ENCODE measurements around the gene FOXO3.
"Not testable (repeated sequence)": the region's sequence is repeated elsewhere in the genome, so short reads cannot be mapped to it uniquely, and the experiment has no call there.

The FOXO3 gene

DNA sequence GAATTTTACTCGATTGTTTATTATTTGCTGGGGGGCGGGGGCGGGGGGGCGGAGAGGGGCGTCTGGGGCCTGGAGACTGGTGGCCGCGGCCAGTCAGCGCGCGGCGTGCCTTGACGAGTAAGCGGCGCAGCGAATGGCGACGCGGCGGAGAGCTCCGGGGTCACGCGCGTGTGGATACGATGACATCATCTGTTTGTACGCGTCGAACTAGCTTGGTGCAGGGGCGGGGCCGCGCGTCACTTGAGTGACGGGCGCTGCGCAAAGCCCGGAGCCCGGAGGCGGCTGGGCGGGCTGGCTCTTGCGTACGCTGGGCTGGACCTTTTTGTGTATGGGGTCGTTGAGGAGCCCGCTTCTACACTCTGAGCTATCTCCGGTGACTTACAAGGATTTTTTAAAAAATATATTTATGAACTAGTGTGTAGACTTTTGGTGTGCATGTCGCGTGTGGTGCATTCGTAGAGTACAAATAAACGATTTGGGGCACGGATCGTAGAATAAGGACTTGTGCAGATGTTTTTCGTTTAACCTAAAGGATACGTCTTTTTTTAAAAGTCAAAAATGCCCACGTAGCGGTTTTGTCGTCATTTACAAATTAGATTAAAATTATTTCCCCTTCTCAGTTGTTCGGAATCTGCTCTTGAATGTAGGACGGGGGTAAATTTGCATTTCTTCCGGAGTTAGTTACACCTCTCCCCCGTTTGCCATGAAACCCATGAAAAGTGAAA is 2.2 kb upstream of the FOXO3 start:
- peak overlapping the region; percentile 96 for H3K4me3 Mint-ChIP-seq
- no peaks in the 10 kb centered on the region for H3K36me3 Mint-ChIP-seq (ENCODE audit: low read depth)
- peak overlapping the region; percentile 99 for H3K27ac Mint-ChIP-seq
- peaks cover 31% of the 10 kb centered on the region for H3K4me1 Mint-ChIP-seq
- H3K9me3 Mint-ChIP-seq = no peaks in the 10 kb centered on the region
- peaks cover 25% of the 10 kb centered on the region for H3K27me3 Mint-ChIP-seq (ENCODE audit: low read depth, poor library complexity)
- TF ChIP-seq, protein P1, sequence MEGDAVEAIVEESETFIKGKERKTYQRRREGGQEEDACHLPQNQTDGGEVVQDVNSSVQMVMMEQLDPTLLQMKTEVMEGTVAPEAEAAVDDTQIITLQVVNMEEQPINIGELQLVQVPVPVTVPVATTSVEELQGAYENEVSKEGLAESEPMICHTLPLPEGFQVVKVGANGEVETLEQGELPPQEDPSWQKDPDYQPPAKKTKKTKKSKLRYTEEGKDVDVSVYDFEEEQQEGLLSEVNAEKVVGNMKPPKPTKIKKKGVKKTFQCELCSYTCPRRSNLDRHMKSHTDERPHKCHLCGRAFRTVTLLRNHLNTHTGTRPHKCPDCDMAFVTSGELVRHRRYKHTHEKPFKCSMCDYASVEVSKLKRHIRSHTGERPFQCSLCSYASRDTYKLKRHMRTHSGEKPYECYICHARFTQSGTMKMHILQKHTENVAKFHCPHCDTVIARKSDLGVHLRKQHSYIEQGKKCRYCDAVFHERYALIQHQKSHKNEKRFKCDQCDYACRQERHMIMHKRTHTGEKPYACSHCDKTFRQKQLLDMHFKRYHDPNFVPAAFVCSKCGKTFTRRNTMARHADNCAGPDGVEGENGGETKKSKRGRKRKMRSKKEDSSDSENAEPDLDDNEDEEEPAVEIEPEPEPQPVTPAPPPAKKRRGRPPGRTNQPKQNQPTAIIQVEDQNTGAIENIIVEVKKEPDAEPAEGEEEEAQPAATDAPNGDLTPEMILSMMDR (IDR thresholded peaks at IDR 0.05) = no peak
- DNase-seq = peak; percentile 97

DNA sequence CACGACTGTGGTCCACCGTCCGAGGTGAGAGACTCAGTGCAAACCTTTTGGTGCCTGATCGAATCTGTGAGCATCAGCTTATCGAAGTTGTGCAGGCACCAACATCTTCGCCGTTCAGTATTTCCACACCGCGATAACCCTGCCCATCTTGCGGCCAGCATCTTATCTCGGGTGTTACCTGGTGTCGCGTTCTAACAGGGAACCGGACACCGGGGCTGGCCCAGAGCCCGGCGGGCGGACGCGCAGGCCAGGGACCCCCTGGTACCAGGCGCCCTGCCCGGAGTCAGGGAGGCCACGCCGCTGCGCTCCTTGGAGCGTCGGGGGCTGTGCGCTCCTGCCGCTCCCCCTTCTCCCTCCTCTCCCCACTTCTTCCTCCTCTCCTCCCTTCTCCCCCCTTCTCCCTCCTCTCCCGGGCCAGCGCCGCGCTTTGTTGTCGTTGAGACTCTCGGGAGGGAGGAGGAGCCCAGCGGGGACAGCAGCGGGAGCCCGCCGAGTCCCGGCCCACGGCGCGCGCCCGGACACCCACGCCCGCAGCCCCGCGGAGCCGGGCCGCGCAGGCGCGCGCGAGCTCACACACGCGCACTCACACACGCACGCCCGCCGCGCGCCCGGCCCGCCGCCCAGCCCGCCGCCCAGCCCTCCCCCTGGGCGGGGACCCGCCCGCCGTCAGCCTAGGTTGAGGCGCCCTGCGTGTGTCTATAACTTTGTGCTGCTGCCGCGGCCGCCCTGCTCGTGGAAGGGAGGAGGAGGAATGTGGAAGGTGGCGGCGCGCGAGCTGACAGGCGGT is 1.4 kb upstream of the FOXO3 start:
- Mint-ChIP-seq H3K4me3 (peak overlapping the region; percentile 96), H3K36me3 (ENCODE audit: low read depth) (no peaks in the 10 kb centered on the region), H3K9me3 (no peaks in the 10 kb centered on the region), H3K27me3 (ENCODE audit: low read depth, poor library complexity) (peaks cover 18% of the 10 kb centered on the region), H3K4me1 (peaks cover 37% of the 10 kb centered on the region), H3K27ac (peak overlapping the region; percentile 99)
- TF ChIP-seq, protein P1 (IDR thresholded peaks at IDR 0.05) = no peak
- DNase-seq = peak; percentile 83

DNA sequence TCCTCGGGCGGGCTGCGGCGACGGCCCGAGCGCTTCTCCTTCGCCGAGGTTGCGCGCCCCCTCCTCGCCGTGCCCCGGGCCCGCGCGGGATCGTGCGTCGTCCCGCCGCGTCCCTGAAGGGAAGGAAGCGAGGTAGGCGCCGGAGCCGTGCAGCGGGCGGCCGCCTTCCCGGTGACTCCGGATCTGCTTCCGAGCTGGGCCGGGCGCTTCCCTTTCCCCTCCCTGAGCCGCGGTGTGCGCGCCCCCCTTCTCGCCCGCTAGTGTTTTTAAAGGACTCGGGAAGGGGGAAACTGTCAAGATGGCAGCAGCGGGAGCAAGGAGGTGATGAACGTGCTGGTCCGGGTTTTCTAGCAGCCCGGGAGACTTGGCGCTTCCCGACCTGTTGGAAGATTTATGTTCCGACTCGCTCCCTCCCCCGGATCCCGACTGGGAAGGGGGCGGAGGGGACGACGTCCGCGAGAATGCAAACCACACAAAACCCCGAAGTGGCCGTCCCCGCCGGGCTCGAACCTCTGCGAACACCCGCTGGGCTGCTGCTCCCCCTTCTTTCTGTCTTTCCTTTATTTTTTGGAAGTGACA is 744 bp upstream of the FOXO3 start:
- H3K27ac Mint-ChIP-seq = peak overlapping the region; percentile 97
- H3K4me3 Mint-ChIP-seq = peak overlapping the region; percentile 87
- peaks cover 13% of the 10 kb centered on the region for H3K27me3 Mint-ChIP-seq (ENCODE audit: low read depth, poor library complexity)
- H3K9me3 Mint-ChIP-seq = no peaks in the 10 kb centered on the region
- TF ChIP-seq, protein P1 (IDR thresholded peaks at IDR 0.05) = no peak
- H3K4me1 Mint-ChIP-seq = peaks cover 44% of the 10 kb centered on the region
- no peaks in the 10 kb centered on the region for H3K36me3 Mint-ChIP-seq (ENCODE audit: low read depth)
- DNase-seq = peak; percentile 81

DNA sequence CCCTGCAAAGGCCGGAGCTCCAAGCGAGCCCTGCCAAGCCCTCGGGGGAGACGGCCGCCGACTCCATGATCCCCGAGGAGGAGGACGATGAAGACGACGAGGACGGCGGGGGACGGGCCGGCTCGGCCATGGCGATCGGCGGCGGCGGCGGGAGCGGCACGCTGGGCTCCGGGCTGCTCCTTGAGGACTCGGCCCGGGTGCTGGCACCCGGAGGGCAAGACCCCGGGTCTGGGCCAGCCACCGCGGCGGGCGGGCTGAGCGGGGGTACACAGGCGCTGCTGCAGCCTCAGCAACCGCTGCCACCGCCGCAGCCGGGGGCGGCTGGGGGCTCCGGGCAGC is 561 bp downstream of the FOXO3 start:
- not testable (repeated sequence) for H3K36me3 Mint-ChIP-seq (ENCODE audit: low read depth); H3K27ac Mint-ChIP-seq; H3K9me3 Mint-ChIP-seq; H3K27me3 Mint-ChIP-seq (ENCODE audit: low read depth, poor library complexity)
- H3K4me3 Mint-ChIP-seq = peak overlapping the region; percentile 95
- peak; percentile 30 for DNase-seq
- H3K4me1 Mint-ChIP-seq = peaks cover 55% of the 10 kb centered on the region

DNA sequence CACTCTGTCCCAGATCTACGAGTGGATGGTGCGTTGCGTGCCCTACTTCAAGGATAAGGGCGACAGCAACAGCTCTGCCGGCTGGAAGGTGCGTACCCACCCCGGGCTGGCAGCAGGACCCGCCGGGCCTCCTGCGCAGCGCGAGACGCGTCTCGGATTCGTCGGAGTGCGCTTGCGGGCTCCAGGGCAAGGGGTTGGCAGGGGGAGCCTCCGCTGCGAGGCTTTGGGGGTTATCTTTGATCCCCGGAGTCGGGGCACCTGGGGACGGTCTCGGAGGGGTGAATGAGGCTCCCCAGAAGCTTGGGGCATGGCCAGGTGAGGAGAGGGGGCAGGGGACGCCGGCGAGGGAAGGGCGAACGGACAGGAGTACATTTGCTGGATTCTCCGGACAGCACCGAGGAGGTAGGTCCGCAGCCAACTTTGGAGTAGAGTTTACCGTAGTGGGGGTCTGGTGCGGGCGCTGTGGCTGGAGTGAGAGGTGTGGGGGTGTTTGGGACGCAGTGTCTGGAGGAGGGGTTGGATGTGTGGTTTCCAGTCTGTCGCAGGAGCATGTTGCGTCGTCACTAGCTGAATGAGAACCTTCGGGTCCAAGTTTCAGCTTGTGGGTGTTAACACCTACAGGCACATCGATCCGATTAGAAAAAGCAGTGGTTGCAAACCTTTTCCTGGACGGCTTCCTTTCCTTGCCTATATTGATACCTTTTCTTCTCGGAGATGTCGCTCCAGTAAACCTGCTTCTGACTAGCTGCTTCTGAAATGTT is 1.2 kb downstream of the FOXO3 start:
- Mint-ChIP-seq H3K36me3 (ENCODE audit: low read depth) (peaks cover 8% of the 10 kb centered on the region), H3K4me1 (peaks cover 49% of the 10 kb centered on the region), H3K27ac (peak overlapping the region; percentile 36), H3K4me3 (peak overlapping the region; percentile 95), H3K9me3 (no peaks in the 10 kb centered on the region), H3K27me3 (ENCODE audit: low read depth, poor library complexity) (peaks cover 3% of the 10 kb centered on the region)
- TF ChIP-seq, protein P1 (IDR thresholded peaks at IDR 0.05) = no peak
- DNase-seq = peak; percentile 47

DNA sequence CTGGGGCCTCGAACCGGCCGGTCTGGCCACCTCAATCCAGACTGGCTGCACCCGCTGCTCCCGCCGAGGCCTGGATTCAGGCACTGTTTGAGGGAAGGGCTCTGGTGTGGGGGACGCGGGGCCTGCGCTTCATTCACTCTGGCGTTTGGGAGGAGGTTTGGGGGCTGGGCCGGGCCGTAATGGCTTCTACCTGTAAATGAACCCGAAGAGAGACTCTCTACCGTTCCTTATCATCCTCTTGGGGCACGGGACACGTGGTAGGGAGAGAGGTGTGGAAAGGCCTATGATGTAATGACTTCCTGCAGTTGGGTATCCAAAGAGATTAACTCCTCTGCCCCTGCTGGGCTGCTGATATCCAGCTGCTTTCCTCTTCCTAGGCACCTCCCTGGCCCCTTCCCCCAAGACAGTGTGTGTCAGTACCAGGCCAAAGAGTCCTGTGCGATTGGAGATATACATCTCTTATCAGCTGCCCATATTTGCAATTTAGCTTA is 1.8 kb downstream of the FOXO3 start:
- Mint-ChIP-seq H3K9me3 (no peaks in the 10 kb centered on the region), H3K4me1 (peaks cover 43% of the 10 kb centered on the region), H3K36me3 (ENCODE audit: low read depth) (peaks cover 15% of the 10 kb centered on the region), H3K4me3 (peak overlapping the region; percentile 95), H3K27me3 (ENCODE audit: low read depth, poor library complexity) (peaks cover 3% of the 10 kb centered on the region), H3K27ac (peak overlapping the region; percentile 36)
- TF ChIP-seq, protein P1 (IDR thresholded peaks at IDR 0.05) = no peak
- DNase-seq = peak; percentile 45

All from nephron progenitor cell (in vitro differentiated cells).